ENCODE results near the gene NOC4L.
A peak's percentile ranks its signal among the peaks of the same experiment; 100 is the strongest.

NOC4L gene

DNA sequence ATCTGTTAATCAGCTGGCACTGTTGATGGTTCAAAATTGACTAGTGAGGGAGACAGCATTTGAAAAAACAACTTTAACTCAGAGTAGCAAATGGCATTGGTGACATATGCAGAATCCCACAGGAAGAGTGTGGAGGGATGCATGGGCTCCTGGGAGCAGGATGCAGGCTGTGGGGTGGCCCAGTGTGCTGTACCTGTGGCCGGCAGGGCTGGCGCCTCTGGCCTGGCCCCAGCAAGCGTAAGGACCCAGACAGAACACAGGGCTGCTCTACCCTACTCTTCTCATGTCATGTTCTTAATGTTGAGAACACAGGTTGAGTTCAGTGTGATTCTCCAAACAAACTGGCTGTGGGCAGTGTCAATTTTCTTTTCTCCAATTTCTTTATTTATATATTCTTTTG, 33.6 kb upstream of the NOC4L start:
- ChIA-PET CTCF (no interaction called here), POLR2A (no interaction called here)
- no peak for DNase-seq (ENCODE audit: extremely low spot score)
- no peak for TF ChIP-seq CTBP1 (IDR thresholded peaks at IDR 0.05; ENCODE audit: borderline replicate concordance)
- TF ChIP-seq BHLHE40 (IDR thresholded peaks at IDR 0.05; ENCODE audit: borderline replicate concordance) = no peak
- TF ChIP-seq FOXM1 (IDR thresholded peaks at IDR 0.05; ENCODE audit: borderline replicate concordance) = no peak
- no peak for TF ChIP-seq L3MBTL2 (conservative IDR thresholded peaks at IDR 0.05)
- TF ChIP-seq TARDBP (IDR thresholded peaks at IDR 0.05) = no peak
- no peak for TF ChIP-seq LEF1 (IDR thresholded peaks at IDR 0.05; ENCODE audit: borderline replicate concordance)
- no peak for TF ChIP-seq ELF4 (IDR thresholded peaks at IDR 0.05)
- no peak for TF ChIP-seq ZNF384 (IDR thresholded peaks at IDR 0.05)
- no peak for TF ChIP-seq SUZ12 (IDR thresholded peaks at IDR 0.05)
- TF ChIP-seq SP1 (IDR thresholded peaks at IDR 0.05) = no peak
- no peak for TF ChIP-seq NFRKB (IDR thresholded peaks at IDR 0.05)
- no peak for TF ChIP-seq HDGF (IDR thresholded peaks at IDR 0.05; ENCODE audit: borderline replicate concordance)
- no peak for TF ChIP-seq ARNT (IDR thresholded peaks at IDR 0.05)
- no peak for TF ChIP-seq FOXK2 (IDR thresholded peaks at IDR 0.05)
- TF ChIP-seq, protein P1, sequence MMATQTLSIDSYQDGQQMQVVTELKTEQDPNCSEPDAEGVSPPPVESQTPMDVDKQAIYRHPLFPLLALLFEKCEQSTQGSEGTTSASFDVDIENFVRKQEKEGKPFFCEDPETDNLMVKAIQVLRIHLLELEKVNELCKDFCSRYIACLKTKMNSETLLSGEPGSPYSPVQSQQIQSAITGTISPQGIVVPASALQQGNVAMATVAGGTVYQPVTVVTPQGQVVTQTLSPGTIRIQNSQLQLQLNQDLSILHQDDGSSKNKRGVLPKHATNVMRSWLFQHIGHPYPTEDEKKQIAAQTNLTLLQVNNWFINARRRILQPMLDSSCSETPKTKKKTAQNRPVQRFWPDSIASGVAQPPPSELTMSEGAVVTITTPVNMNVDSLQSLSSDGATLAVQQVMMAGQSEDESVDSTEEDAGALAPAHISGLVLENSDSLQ (IDR thresholded peaks at IDR 0.05) = no peak
- no peak for TF ChIP-seq FOXA1 (IDR thresholded peaks at IDR 0.05)

DNA sequence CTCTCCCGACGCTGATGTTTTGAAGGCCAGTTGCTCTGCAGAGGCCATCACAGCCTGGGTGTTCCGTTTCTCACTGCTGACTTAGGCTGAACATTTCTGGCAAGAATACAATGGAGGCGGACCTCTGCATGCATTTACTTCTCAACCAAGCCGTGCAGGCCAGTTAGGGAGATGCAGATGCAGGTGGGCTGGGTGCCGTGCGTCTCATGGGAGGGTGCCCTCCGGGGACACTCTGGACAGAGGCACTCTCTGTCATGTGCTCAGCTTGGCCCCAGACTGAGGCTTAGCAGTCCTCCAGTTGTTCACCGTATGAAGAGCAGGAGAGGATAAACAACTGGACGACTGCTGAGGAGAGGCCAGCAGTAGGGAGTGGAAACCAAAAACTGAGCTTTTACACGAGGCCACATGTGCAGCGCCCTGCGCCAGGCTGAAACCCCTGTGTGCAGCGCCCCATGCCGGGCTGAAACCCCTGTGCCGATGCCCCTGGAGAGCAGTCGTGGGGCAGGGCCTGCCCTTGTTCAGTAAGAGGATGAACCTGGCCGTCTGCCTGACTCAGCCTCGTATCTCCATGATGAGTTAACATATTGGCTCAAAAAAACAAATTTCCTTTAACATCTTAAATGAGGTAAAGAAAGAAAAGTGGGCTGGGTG, 32.5 kb upstream of the NOC4L start:
- TF ChIP-seq BHLHE40 (IDR thresholded peaks at IDR 0.05; ENCODE audit: borderline replicate concordance) = no peak
- no peak for TF ChIP-seq LEF1 (IDR thresholded peaks at IDR 0.05; ENCODE audit: borderline replicate concordance)
- TF ChIP-seq SUZ12 (IDR thresholded peaks at IDR 0.05) = no peak
- no peak for TF ChIP-seq FOXM1 (IDR thresholded peaks at IDR 0.05; ENCODE audit: borderline replicate concordance)
- TF ChIP-seq HDGF (IDR thresholded peaks at IDR 0.05; ENCODE audit: borderline replicate concordance) = no peak
- no peak for TF ChIP-seq FOXK2 (IDR thresholded peaks at IDR 0.05)
- TF ChIP-seq ZNF384 (IDR thresholded peaks at IDR 0.05) = no peak
- ChIA-PET CTCF (no interaction called here), POLR2A (no interaction called here)
- no peak for DNase-seq (ENCODE audit: extremely low spot score)

DNA sequence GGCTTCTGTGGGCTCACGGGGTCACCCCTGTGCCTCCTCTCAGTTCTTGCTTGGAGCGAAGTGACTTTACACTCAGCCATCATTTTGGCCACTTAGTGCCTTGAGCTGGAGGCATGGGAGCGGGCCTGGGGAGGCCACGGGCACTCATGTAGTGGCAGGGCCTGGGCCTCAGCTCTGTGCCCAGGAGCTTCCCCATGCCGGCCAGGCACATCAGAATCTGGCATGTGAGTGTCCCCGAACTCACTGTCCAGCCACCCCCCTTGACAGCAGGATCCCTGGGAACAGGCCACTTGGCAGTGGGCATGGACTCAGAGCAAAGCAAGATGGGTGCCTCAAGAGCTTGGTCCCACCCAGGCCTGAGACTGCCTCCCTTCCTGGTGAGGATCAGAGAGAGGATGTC, 29.6 kb upstream of the NOC4L start:
- ChIA-PET CTCF (no interaction called here), POLR2A (interaction anchor here (1.1 kb wide), 1 partner anchor 20 kb away, joined by 4 read pairs; no protein-coding TSS in a partner anchor)
- no peak for DNase-seq (ENCODE audit: extremely low spot score)
- TF ChIP-seq NFRKB (IDR thresholded peaks at IDR 0.05) = no peak
- TF ChIP-seq FOXA1 (IDR thresholded peaks at IDR 0.05) = no peak
- TF ChIP-seq FOXK2 (IDR thresholded peaks at IDR 0.05) = no peak
- TF ChIP-seq L3MBTL2 (conservative IDR thresholded peaks at IDR 0.05) = no peak
- no peak for TF ChIP-seq TARDBP (IDR thresholded peaks at IDR 0.05)

DNA sequence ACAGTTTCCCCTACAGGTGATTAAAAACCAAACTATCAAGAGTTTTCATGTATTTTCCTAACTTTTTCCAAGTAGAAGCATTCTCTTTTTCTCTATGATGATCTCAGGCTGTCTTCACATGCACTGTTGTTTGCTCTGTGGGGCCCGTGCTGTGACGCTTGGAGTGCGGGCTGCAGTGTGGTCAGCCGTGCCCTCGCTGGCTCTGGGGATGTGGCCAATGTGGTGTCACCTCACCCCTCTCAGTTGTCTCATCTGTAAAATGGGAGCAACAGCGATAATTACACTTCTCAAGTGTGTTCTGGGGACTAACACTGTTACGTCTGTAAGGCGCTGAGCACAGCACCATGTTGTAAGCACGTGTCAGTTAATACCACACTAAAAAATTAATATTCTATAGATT, 28.8 kb upstream of the NOC4L start:
- TF ChIP-seq BHLHE40 (IDR thresholded peaks at IDR 0.05; ENCODE audit: borderline replicate concordance) (no peak), FOXK2 (IDR thresholded peaks at IDR 0.05) (no peak), L3MBTL2 (conservative IDR thresholded peaks at IDR 0.05) (no peak), TARDBP (IDR thresholded peaks at IDR 0.05) (no peak), ELF4 (IDR thresholded peaks at IDR 0.05) (no peak), ZNF384 (IDR thresholded peaks at IDR 0.05) (no peak), SUZ12 (IDR thresholded peaks at IDR 0.05) (no peak), CTBP1 (IDR thresholded peaks at IDR 0.05; ENCODE audit: borderline replicate concordance) (no peak), SP1 (IDR thresholded peaks at IDR 0.05) (no peak), NFRKB (IDR thresholded peaks at IDR 0.05) (no peak), LEF1 (IDR thresholded peaks at IDR 0.05; ENCODE audit: borderline replicate concordance) (no peak), ARNT (IDR thresholded peaks at IDR 0.05) (no peak), HDGF (IDR thresholded peaks at IDR 0.05; ENCODE audit: borderline replicate concordance) (no peak)
- TF ChIP-seq, protein P1 (IDR thresholded peaks at IDR 0.05) = no peak
- CTCF ChIA-PET = no interaction called here
- POLR2A ChIA-PET = no interaction called here

DNA sequence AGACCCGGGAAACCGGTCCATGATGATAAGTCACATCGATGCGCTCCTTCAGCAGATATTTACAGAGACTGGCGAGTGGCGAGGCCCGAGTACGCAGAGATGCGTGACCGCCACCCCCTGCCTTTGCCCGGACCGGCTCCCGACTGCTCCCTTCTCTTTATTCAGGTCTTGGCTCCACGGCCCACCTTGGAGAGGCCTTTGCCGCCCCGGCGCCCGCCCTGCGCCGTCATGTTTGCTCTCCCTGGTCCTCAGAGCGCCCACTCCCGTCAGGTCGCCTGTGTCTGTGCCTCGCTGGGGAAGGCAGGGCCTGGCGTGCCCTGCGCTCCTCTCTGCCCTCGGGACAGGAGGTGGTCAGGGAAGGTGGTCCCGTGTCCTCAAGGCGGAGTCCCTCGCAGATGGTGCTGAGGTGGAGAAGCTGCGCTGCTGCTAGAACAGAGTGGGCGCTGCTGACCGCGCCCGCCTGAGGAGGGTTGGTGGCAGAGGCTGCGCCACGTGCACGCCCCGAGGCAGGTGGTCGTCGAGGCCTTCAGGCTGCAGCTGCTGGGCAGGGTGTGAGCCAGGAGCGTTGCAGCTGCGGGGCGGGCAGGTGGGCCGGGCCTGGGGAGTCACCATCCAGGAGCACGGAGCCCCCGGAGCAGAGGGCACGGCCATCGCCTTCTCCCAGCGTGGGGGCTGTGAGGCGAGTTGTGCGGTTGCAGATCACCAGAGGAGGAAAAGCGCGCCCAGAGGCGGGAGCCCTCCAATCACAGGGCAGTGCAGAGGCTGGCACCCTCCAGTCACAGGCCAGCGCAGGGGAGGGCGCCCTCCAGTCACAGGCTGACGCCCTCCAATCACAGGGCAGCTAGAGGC, 27.3 kb upstream of the NOC4L start:
- TF ChIP-seq NFRKB (IDR thresholded peaks at IDR 0.05) (no peak), L3MBTL2 (conservative IDR thresholded peaks at IDR 0.05) (no peak), FOXM1 (IDR thresholded peaks at IDR 0.05; ENCODE audit: borderline replicate concordance) (no peak), ZNF384 (IDR thresholded peaks at IDR 0.05) (no peak), CTBP1 (IDR thresholded peaks at IDR 0.05; ENCODE audit: borderline replicate concordance) (no peak), HDGF (IDR thresholded peaks at IDR 0.05; ENCODE audit: borderline replicate concordance) (no peak), SP1 (IDR thresholded peaks at IDR 0.05) (no peak)
- ChIA-PET POLR2A (no interaction called here), CTCF (no interaction called here)
- no peak for DNase-seq (ENCODE audit: extremely low spot score)

More for the DNA sequence above, 28.8 kb upstream of the NOC4L start:
- no peak for DNase-seq (ENCODE audit: extremely low spot score)

DNA sequence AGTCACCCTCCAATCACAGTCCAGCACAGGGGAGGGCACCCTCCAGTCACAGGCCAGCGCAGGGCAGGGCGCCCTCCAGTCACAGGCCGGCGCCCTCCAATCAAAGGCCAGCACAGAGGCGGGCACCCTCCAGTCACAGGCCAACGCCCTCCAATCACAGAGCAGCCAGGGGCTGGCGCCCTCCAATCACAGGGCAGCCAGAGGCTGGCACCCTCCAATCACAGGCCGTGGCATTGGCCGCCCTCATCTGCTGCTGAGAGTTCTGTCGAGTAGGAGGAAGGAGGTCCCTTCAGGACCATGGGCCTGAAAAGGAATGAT, 26.7 kb upstream of the NOC4L start:
- peak; percentile 39 for DNase-seq (ENCODE audit: extremely low spot score)
- CTCF ChIA-PET = no interaction called here
- no peak for TF ChIP-seq NFRKB (IDR thresholded peaks at IDR 0.05)
- TF ChIP-seq ZNF384 (IDR thresholded peaks at IDR 0.05) = no peak
- TF ChIP-seq, protein P1 (IDR thresholded peaks at IDR 0.05) = no peak
- no peak for TF ChIP-seq L3MBTL2 (conservative IDR thresholded peaks at IDR 0.05)
- TF ChIP-seq FOXA1 (IDR thresholded peaks at IDR 0.05) = no peak
- POLR2A ChIA-PET = no interaction called here
